Measurements from ENCODE around the gene SLC4A5. TPM values are rescaled to one million over a fixed set of nuclear protein-coding genes. Genes with fewer than 3 reads are reported as not detected.

SLC4A5 gene
- total RNA-seq, 2 experiments from 2014 or later, result 2.2 to 2.7 TPM

- Mint-ChIP-seq H3K36me3 (ENCODE audit: low read depth) (peaks cover 1% of the 10 kb centered on the region), H3K4me1 (peaks cover 17% of the 10 kb centered on the region), H3K4me3 (no peak overlapping the region), H3K27ac (peak overlapping the region; percentile 22), H3K9me3 (ENCODE audit: low read depth) (no peaks in the 10 kb centered on the region), H3K27me3 (no peaks in the 10 kb centered on the region)
- ChIA-PET CTCF (interaction anchor here (1.5 kb wide), 1 partner anchor 9 kb away, joined by 4 read pairs; no protein-coding TSS in a partner anchor), POLR2A (no interaction called here)
- DNase-seq (no peak), ATAC-seq (no peak)
- intact Hi-C loops (cut with DNase I, micrococcal nuclease), result no loop called here
Observed at GRCh38 chr2:74292751-74293150, 50.5 kb downstream of the SLC4A5 start.

GRCh38 chr2:74291886-74292621 is 51.2 kb downstream of the SLC4A5 start:
- CTCF ChIA-PET, result interaction anchor here (1.2 to 1.5 kb wide), 5 partner anchors 9 to 43 kb away, joined by 3 to 8 read pairs (median 5); no protein-coding TSS in a partner anchor
- no peak for ATAC-seq
- H3K4me3 Mint-ChIP-seq, result no peak overlapping the region
- intact Hi-C loops (cut with DNase I, micrococcal nuclease), result no loop called here
- H3K4me1 Mint-ChIP-seq, result peaks cover 17% of the 10 kb centered on the region
- no peaks in the 10 kb centered on the region for H3K27me3 Mint-ChIP-seq
- H3K36me3 Mint-ChIP-seq (ENCODE audit: low read depth), result peaks cover 1% of the 10 kb centered on the region
- no peaks in the 10 kb centered on the region for H3K9me3 Mint-ChIP-seq (ENCODE audit: low read depth)
- POLR2A ChIA-PET, result no interaction called here
- no peak for DNase-seq
- no peak overlapping the region for H3K27ac Mint-ChIP-seq

- H3K9me3 Mint-ChIP-seq (ENCODE audit: low read depth), result no peaks in the 10 kb centered on the region
- no peaks in the 10 kb centered on the region for H3K27me3 Mint-ChIP-seq
- H3K4me3 Mint-ChIP-seq, result no peak overlapping the region
- ATAC-seq, result no peak
- intact Hi-C loops (cut with DNase I, micrococcal nuclease), result no loop called here
- ChIA-PET CTCF (interaction anchor here (0.9 to 1.5 kb wide), 7 partner anchors 8 to 44 kb away, joined by 3 to 8 read pairs (median 5); no protein-coding TSS in a partner anchor), POLR2A (no interaction called here)
- H3K4me1 Mint-ChIP-seq, result peaks cover 17% of the 10 kb centered on the region
- H3K27ac Mint-ChIP-seq, result peak overlapping the region; percentile 77
- H3K36me3 Mint-ChIP-seq (ENCODE audit: low read depth), result peaks cover 1% of the 10 kb centered on the region
- no peak for DNase-seq
Observed at GRCh38 chr2:74291218-74291544, 52.0 kb downstream of the SLC4A5 start.

DNA sequence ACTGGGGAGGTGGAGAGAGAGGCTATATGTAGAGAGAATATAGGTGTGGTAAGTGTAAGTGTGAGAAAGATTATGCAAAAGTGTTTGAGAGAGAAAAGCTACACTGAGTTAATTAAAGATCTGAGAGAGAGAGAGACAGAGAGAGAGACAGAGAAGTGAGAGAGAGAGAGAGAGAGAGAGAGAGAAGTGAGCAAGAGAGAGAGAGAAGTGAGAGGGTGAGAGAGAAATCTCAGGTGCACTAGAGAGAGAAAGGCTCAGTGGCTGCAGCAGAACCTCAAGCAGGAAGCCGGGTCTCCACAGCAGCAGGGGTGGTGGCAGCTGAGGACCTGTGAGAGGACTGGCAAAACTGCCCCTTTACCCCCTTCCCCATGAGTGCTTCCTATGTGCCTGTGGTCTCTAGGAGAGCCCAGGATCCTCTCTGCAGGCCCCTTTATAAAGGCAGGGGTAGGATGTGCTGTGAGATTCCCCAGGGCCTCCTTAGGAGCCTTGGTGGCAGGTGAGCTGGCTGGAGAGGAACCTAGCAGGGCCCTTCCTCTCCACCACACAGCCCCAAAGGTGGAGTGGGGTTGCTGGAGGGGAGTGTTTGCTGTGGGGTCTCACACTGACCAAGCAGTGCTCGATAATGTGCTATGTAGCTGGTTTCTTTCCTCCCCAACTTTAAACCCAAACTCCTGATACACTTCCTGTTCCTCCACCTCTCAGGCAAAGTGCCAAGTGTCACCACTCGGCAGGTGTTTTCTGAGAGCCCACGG is 52.6 kb downstream of the SLC4A5 start:
- H3K4me1 Mint-ChIP-seq, result peaks cover 17% of the 10 kb centered on the region
- H3K4me3 Mint-ChIP-seq, result no peak overlapping the region
- no peaks in the 10 kb centered on the region for H3K9me3 Mint-ChIP-seq (ENCODE audit: low read depth)
- ChIA-PET CTCF (interaction anchor here (0.9 to 1.4 kb wide), 6 partner anchors 14 to 45 kb away, joined by 3 to 8 read pairs (median 5); no protein-coding TSS in a partner anchor), POLR2A (interaction anchor here (0.6 kb wide), 2 partner anchors 115 to 139 kb away, joined by 3 to 6 read pairs; no protein-coding TSS in a partner anchor)
- no peaks in the 10 kb centered on the region for H3K27me3 Mint-ChIP-seq
- intact Hi-C loops (cut with DNase I, micrococcal nuclease), result no loop called here
- ATAC-seq (peak; percentile 79), DNase-seq (peak; percentile 39)
- peak overlapping the region; percentile 77 for H3K27ac Mint-ChIP-seq
- H3K36me3 Mint-ChIP-seq (ENCODE audit: low read depth), result peaks cover 1% of the 10 kb centered on the region

- peak; percentile 9 for ATAC-seq
Observed at GRCh38 chr2:74290066-74290465, 53.1 kb downstream of the SLC4A5 start.

GRCh38 chr2:74286725-74287124 is 56.5 kb downstream of the SLC4A5 start:
- Mint-ChIP-seq H3K27me3 (no peaks in the 10 kb centered on the region), H3K4me3 (no peak overlapping the region), H3K27ac (no peak overlapping the region), H3K9me3 (ENCODE audit: low read depth) (no peaks in the 10 kb centered on the region), H3K4me1 (peaks cover 17% of the 10 kb centered on the region), H3K36me3 (ENCODE audit: low read depth) (no peaks in the 10 kb centered on the region)
- intact Hi-C loops (cut with DNase I, micrococcal nuclease), result no loop called here
- CTCF ChIA-PET, result interaction anchor here (0.7 to 1.0 kb wide), 2 partner anchors 21 to 828 kb away, joined by 3 read pairs; no protein-coding TSS in a partner anchor
- POLR2A ChIA-PET, result no interaction called here
- peak; percentile 27 for DNase-seq
- peak; percentile 49 for ATAC-seq

More at GRCh38 chr2:74290066-74290465, 53.1 kb downstream of the SLC4A5 start:
- CTCF ChIA-PET, result interaction anchor here (1.0 kb wide), 1 partner anchor 23 kb away, joined by 5 read pairs; no protein-coding TSS in a partner anchor
- intact Hi-C loops (cut with DNase I, micrococcal nuclease), result no loop called here
- peak overlapping the region; percentile 77 for H3K27ac Mint-ChIP-seq
- DNase-seq, result no peak
- POLR2A ChIA-PET, result interaction anchor here (0.6 kb wide), 1 partner anchor 139 kb away, joined by 6 read pairs; no protein-coding TSS in a partner anchor
- no peaks in the 10 kb centered on the region for H3K9me3 Mint-ChIP-seq (ENCODE audit: low read depth)
- peaks cover 17% of the 10 kb centered on the region for H3K4me1 Mint-ChIP-seq
- no peak overlapping the region for H3K4me3 Mint-ChIP-seq
- peaks cover 1% of the 10 kb centered on the region for H3K36me3 Mint-ChIP-seq (ENCODE audit: low read depth)
- no peaks in the 10 kb centered on the region for H3K27me3 Mint-ChIP-seq

- CTCF ChIA-PET, result interaction anchor here (0.8 to 1.4 kb wide), 3 partner anchors 32 to 101 kb away, joined by 3 to 7 read pairs (median 4); no protein-coding TSS in a partner anchor
- Mint-ChIP-seq H3K9me3 (ENCODE audit: low read depth) (no peaks in the 10 kb centered on the region), H3K36me3 (ENCODE audit: low read depth) (no peaks in the 10 kb centered on the region), H3K4me1 (no peaks in the 10 kb centered on the region), H3K4me3 (no peak overlapping the region), H3K27me3 (no peaks in the 10 kb centered on the region), H3K27ac (no peak overlapping the region)
- no peak for ATAC-seq
- intact Hi-C loops (cut with DNase I, micrococcal nuclease), result no loop called here
- no peak for DNase-seq
- POLR2A ChIA-PET, result no interaction called here
Observed at GRCh38 chr2:74281141-74281975, 61.9 kb downstream of the SLC4A5 start.

- Mint-ChIP-seq H3K4me3 (no peak overlapping the region), H3K27ac (no peak overlapping the region), H3K4me1 (no peaks in the 10 kb centered on the region), H3K27me3 (no peaks in the 10 kb centered on the region), H3K36me3 (ENCODE audit: low read depth) (no peaks in the 10 kb centered on the region), H3K9me3 (ENCODE audit: low read depth) (no peaks in the 10 kb centered on the region)
- ChIA-PET CTCF (interaction anchor here (0.9 to 2.9 kb wide), 5 partner anchors 10 to 57 kb away, joined by 3 to 10 read pairs (median 4); no protein-coding TSS in a partner anchor), POLR2A (no interaction called here)
- ATAC-seq (no peak), DNase-seq (no peak)
- intact Hi-C loops (cut with DNase I, micrococcal nuclease), result no loop called here
Observed at GRCh38 chr2:74278694-74279093, 64.5 kb downstream of the SLC4A5 start.

- no peak overlapping the region for H3K27ac Mint-ChIP-seq
- ATAC-seq, result no peak
- ChIA-PET POLR2A (interaction anchor here (0.7 kb wide), 1 partner anchor 1350 kb away, joined by 3 read pairs; no protein-coding TSS in a partner anchor), CTCF (interaction anchor here (0.9 to 2.9 kb wide), 5 partner anchors 9 to 57 kb away, joined by 3 to 10 read pairs (median 4); no protein-coding TSS in a partner anchor)
- intact Hi-C loops (cut with DNase I, micrococcal nuclease), result no loop called here
- no peaks in the 10 kb centered on the region for H3K4me1 Mint-ChIP-seq
- H3K4me3 Mint-ChIP-seq, result no peak overlapping the region
- no peaks in the 10 kb centered on the region for H3K9me3 Mint-ChIP-seq (ENCODE audit: low read depth)
- no peaks in the 10 kb centered on the region for H3K27me3 Mint-ChIP-seq
- DNase-seq, result no peak
- no peaks in the 10 kb centered on the region for H3K36me3 Mint-ChIP-seq (ENCODE audit: low read depth)
Observed at GRCh38 chr2:74278176-74278575, 65.0 kb downstream of the SLC4A5 start.

DNA sequence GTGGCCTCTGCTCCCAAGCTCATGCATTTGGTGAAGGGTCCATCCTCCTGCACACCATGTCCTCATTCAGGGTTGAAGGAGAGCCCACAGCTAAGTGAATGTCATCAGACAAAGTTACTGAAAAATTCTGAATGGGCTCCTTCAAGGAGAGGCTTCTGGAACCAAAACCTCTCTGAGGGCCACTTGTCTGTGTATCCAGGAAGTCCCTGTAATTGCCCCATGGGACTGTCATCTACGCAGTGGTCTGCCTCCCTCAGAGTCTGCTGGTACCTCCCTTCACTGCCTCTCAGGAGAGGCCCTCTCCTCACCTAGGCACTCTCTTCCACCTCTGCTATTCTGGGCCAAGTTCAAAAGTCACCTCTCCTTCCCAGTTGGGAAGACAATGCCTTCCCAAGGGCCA is 68.0 kb downstream of the SLC4A5 start:
- H3K36me3 Mint-ChIP-seq (ENCODE audit: low read depth), result no peaks in the 10 kb centered on the region
- intact Hi-C loops (cut with DNase I, micrococcal nuclease), result no loop called here
- CTCF ChIA-PET, result interaction anchor here (0.5 to 2.3 kb wide), 3 partner anchors 60 to 898 kb away, joined by 3 to 8 read pairs (median 3); no protein-coding TSS in a partner anchor
- H3K27me3 Mint-ChIP-seq, result no peaks in the 10 kb centered on the region
- no peak overlapping the region for H3K4me3 Mint-ChIP-seq
- H3K27ac Mint-ChIP-seq, result no peak overlapping the region
- POLR2A ChIA-PET, result no interaction called here
- H3K4me1 Mint-ChIP-seq, result no peaks in the 10 kb centered on the region
- H3K9me3 Mint-ChIP-seq (ENCODE audit: low read depth), result no peaks in the 10 kb centered on the region
- ATAC-seq (no peak), DNase-seq (no peak)

DNA sequence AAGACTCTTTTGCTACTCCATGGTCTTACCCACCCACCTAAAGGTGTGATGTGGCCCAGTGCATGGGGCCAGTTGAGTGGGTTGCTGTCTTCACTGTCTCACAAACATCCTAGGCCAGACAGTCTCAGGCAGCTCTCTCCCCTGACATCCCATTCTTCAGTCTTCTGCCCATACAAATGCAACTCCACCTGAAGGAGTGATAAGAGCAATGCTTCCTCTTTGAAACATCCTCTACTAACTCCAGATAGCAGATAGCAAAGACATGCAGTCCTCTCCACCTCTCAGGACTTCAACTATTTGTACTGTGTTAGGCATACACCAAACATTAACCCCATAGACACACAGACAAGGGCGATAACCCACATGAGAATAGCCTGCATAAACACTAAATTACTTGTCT is 73.5 kb downstream of the SLC4A5 start:
- Mint-ChIP-seq H3K9me3 (ENCODE audit: low read depth) (no peaks in the 10 kb centered on the region), H3K4me3 (no peak overlapping the region), H3K27ac (no peak overlapping the region), H3K36me3 (ENCODE audit: low read depth) (no peaks in the 10 kb centered on the region), H3K4me1 (peaks cover 9% of the 10 kb centered on the region), H3K27me3 (no peaks in the 10 kb centered on the region)
- ChIA-PET CTCF (interaction anchor here (1.6 kb wide), 1 partner anchor 55 kb away, joined by 5 read pairs; no protein-coding TSS in a partner anchor), POLR2A (interaction anchor here (0.6 kb wide), 1 partner anchor 152 kb away, joined by 3 read pairs; no protein-coding TSS in a partner anchor)
- ATAC-seq, result no peak
- DNase-seq, result no peak
- intact Hi-C loops (cut with DNase I, micrococcal nuclease), result no loop called here

Data from activated CD4-positive, alpha-beta T cell treated with anti-CD3 and anti-CD28 coated beads for 36 hours (primary cell).